K562 (cell line): ENCODE data around the gene ANAPC10. TPM values are rescaled to one million over a fixed set of nuclear protein-coding genes. Genes with fewer than 3 reads are reported as not detected.
A peak's percentile ranks its signal among the peaks of the same experiment; 100 is the strongest.

Experiments used
- ATAC-seq: fragments of 200-7000 bp; cut with Tn5 transposase; 3 replicates; pipeline ENCODE4 v1.9.1; 2020; ENCODE audit warnings: moderate library complexity
- BruUV-seq: library from RNA; stranded (reverse); fragments of 400-500 nt; replicated peaks from 2 replicates; lab custom pipeline; 2021; lab: Mats Ljungman, UMichigan
- CTCF ChIA-PET: fragments of 300-600 bp; formaldehyde crosslinking; extraction: SDS; loops from one replicate; lab custom pipeline; 2021; ENCODE audit warnings: low intra/inter-chr PET ratio; lab: Yijun Ruan, JAX
- POLR2A ChIA-PET: fragments of 300-600, 350-650 bp; sonication (Branson Sonifier 250); formaldehyde crosslinking; extraction: SDS; loops from one replicate; lab custom pipeline; 2021; ENCODE audit warnings: antibody characterized with exemption, inconsistent platforms; lab: Yijun Ruan, JAX
- DNase-seq, 4 experiments: peaks; one replicate each; pipeline versions ENCODE4 v3.0.0 to v3.0.0-alpha.2; 2011 to 2018; ENCODE audit warnings: low spot score in 3 of 4, mixed read lengths in 3 of 4; ENCODE audit errors: extremely low read depth in 1 of 4
- FAIRE-seq: peaks from 2 replicates; lab custom pipeline; 2011; peaks lifted over from hg19 to GRCh38; lab: Jason Lieb, UNC
- H2AFZ ChIP-seq: 2 replicates; pipeline ENCODE4 v1.6.0; 2011; ENCODE audit warnings: low read depth, low read length, control low read depth, inconsistent platforms
- H3K27ac ChIP-seq: fragments of 200-600 bp; 3 replicates; pipeline ENCODE4 v1.8.0; 2011; ENCODE audit warnings: low read depth, mild to moderate bottlenecking, control low read depth, inconsistent platforms, low read length, moderate library complexity, mixed read lengths; ENCODE audit errors: extremely low read depth
- H3K27me3 ChIP-seq, 2 experiments: fragments of 300-600 bp in 1 of 2; 2 replicates in 1 of 2; 3 replicates in 1 of 2; pipeline versions ENCODE4 v1.6.0 to v1.8.0; 2011; ENCODE audit warnings: inconsistent platforms in 2 of 2, low read length in 2 of 2, mild to moderate bottlenecking in 1 of 2, mixed read lengths in 1 of 2, moderate library complexity in 1 of 2; ENCODE audit not compliant: control insufficient read depth in 2 of 2, insufficient read depth in 2 of 2
- H3K36me3 ChIP-seq: fragments of 300-600 bp; 3 replicates; pipeline ENCODE4 v1.8.0; 2011; ENCODE audit warnings: mild to moderate bottlenecking, low read length, inconsistent platforms; ENCODE audit not compliant: control insufficient read depth, insufficient read depth
- H3K4me1 ChIP-seq, 2 experiments: fragments of 200-600 bp in 1 of 2; replicated peaks in 1 of 2; 2 replicates in 1 of 2; 3 replicates in 1 of 2; pipeline versions ENCODE4 v1.5.1 to v1.8.0; 2011; ENCODE audit warnings: inconsistent platforms in 2 of 2, low read length in 2 of 2, mild to moderate bottlenecking in 1 of 2, mixed read lengths in 1 of 2, moderate library complexity in 1 of 2; ENCODE audit not compliant: control insufficient read depth in 2 of 2, insufficient read depth in 2 of 2
- H3K4me2 ChIP-seq: 2 replicates; pipeline ENCODE4 v1.6.1; 2011; ENCODE audit warnings: low read length, control low read depth, inconsistent platforms, mixed read lengths; ENCODE audit not compliant: insufficient read depth
- H3K4me3 ChIP-seq: fragments of 200-600 bp; sonication (generic), shearing (Covaris generic); 2 replicates; pipeline ENCODE4 v1.5.1; 2016; ENCODE audit warnings: control low read depth, inconsistent platforms
- H3K79me2 ChIP-seq: fragments of 200-600 bp; 3 replicates; pipeline ENCODE4 v1.8.0; 2011; ENCODE audit warnings: low read length, inconsistent platforms; ENCODE audit not compliant: control insufficient read depth, insufficient read depth
- H3K9ac ChIP-seq, 2 experiments: 2 replicates each; pipeline versions ENCODE4 v1.6.0 to v1.6.1; 2011; ENCODE audit warnings: low read depth in 2 of 2, low read length in 2 of 2, control low read depth in 1 of 2, inconsistent platforms in 1 of 2, mild to moderate bottlenecking in 1 of 2, mixed read lengths in 1 of 2; ENCODE audit not compliant: insufficient read depth in 1 of 2
- H3K9me1 ChIP-seq: one replicate; pipeline ENCODE4 v1.6.0; 2011; ENCODE audit warnings: inconsistent platforms, mild to moderate bottlenecking, low read length, moderate library complexity; ENCODE audit not compliant: control insufficient read depth, insufficient read depth
- H3K9me3 ChIP-seq: replicated peaks from 2 replicates; pipeline ENCODE4 v1.5.1; 2011; ENCODE audit warnings: low read depth, low read length, inconsistent platforms; ENCODE audit not compliant: control insufficient read depth, insufficient read depth
- H4K20me1 ChIP-seq: replicated peaks from 2 replicates; pipeline ENCODE4 v1.6.1; 2011; ENCODE audit warnings: low read length, inconsistent platforms, mixed read lengths; ENCODE audit not compliant: control insufficient read depth, insufficient read depth
- C11orf30 ChIP-seq: fragments of 450-650 bp; IDR thresholded peaks from 2 replicates; pipeline ENCODE4 v1.6.1; 2016; ENCODE audit warnings: low read depth, mild to moderate bottlenecking
- ELF4 ChIP-seq: fragments of 450-650 bp; formaldehyde crosslinking; IDR thresholded peaks from 2 replicates; pipeline ENCODE4 v1.4.0; 2022; ENCODE audit warnings: missing genetic modification characterization
- KDM2B ChIP-seq: fragments of 250-450 bp; sonication (Bioruptor Pico); IDR thresholded peaks from 2 replicates; pipeline ENCODE4 v1.8.0; 2021; ENCODE audit warnings: mild to moderate bottlenecking, moderate library complexity
- KDM4B ChIP-seq, 2 experiments: fragments of 450-650 bp in 1 of 2; sonication (generic) in 1 of 2; IDR thresholded peaks; 2 replicates each; pipeline ENCODE4 v1.6.1; 2016 to 2017; ENCODE audit warnings: borderline replicate concordance in 2 of 2, antibody characterized with exemption in 1 of 2, low read depth in 1 of 2, mild to moderate bottlenecking in 1 of 2
- NFE2L1 ChIP-seq: fragments of 450-650 bp; IDR thresholded peaks from 2 replicates; pipeline ENCODE4 v1.6.1; 2016; ENCODE audit warnings: missing genetic modification characterization, low read depth, mild to moderate bottlenecking, missing compliant biosample characterization, moderate library complexity, borderline replicate concordance
- ZFP1 ChIP-seq: fragments of 450-650 bp; formaldehyde crosslinking; IDR thresholded peaks from 2 replicates; pipeline ENCODE4 v1.4.0; 2020; ENCODE audit warnings: mild to moderate bottlenecking, mixed read lengths
- ZNF121 ChIP-seq: sonication (generic); formaldehyde crosslinking; conservative IDR thresholded peaks from 2 replicates; pipeline ENCODE4 v1.8.0; 2022; ENCODE audit warnings: missing genetic modification reagents
- WGBS: fragments of 100-300 bp; shearing (Covaris generic); methylation state at CpG from one replicate; pipeline ENCODE4 v1.1.6; 2016; ENCODE audit warnings: low coverage, mixed read lengths; ENCODE audit not compliant: insufficient coverage; ENCODE audit errors: missing lambda C conversion rate; 5-methylcytosine and 5-hydroxymethylcytosine counted together
- in situ Hi-C: fragments of 300-500 bp; cut with MboI; formaldehyde crosslinking; loops from 4 replicates; pipeline ENCODE4 v1.15.0; 2018; ENCODE audit warnings: inconsistent platforms, mixed read lengths
- intact Hi-C: fragments of 100-400 bp; cut with micrococcal nuclease; formaldehyde crosslinking; loops from 2 replicates; pipeline ENCODE4 v1.14.2; 2022
- polyA plus RNA-seq, 8 experiments: library from polyadenylated mRNA; depleted of rRNA in 4 of 8; stranded (reverse) in 5 of 8; unstranded in 3 of 8; fragments of >200 nt; fragmentation: Nextera tagmentation in 2 of 8; fragmentation: Illumina TruSeq in 1 of 8; extraction: Ambion mirVana in 2 of 8; extraction: Trizol in 1 of 8; gene quantifications; 2 replicates each; pipeline versions ENCODE4 v1.2.1 to v1.2.3, GENCODE V29; 2011 to 2014; ENCODE audit warnings: inconsistent platforms in 1 of 8, missing spikeins in 1 of 8
- total RNA-seq, 7 experiments: library from RNA; depleted of rRNA in 6 of 7; stranded (reverse); fragments of >200 nt in 6 of 7; fragmentation: Illumina TruSeq in 2 of 7; extraction: Trizol in 2 of 7; gene quantifications; 2 replicates each; pipeline versions ENCODE4 v1.2.1 to v1.2.3, GENCODE V29; 2011 to 2021; ENCODE audit warnings: low replicate concordance in 1 of 7
- TF ChIP-seq, protein P1 (sequence below): sonication (generic); formaldehyde crosslinking; IDR thresholded peaks from 2 replicates; pipeline ENCODE4 v1.5.0; 2020; ENCODE audit warnings: missing genetic modification reagents
- TF ChIP-seq, protein P2 (sequence below): fragments of 450-650 bp; formaldehyde crosslinking; IDR thresholded peaks from 2 replicates; pipeline ENCODE4 v1.4.0; 2022; ENCODE audit warnings: missing genetic modification characterization
- TF ChIP-seq, protein P3 (sequence below): fragments of 250-450 bp; sonication (Bioruptor Pico); IDR thresholded peaks from 2 replicates; pipeline ENCODE4 v1.9.0; 2021; ENCODE audit warnings: mild to moderate bottlenecking, inconsistent platforms

Gene ANAPC10
- total and polyA plus RNA-seq, 9 of the 15 experiments (the other 6 are each of a cell fraction or from before 2014, with no cell fraction given), result 31.0 to 96.2 (median 60.3) TPM

DNA sequence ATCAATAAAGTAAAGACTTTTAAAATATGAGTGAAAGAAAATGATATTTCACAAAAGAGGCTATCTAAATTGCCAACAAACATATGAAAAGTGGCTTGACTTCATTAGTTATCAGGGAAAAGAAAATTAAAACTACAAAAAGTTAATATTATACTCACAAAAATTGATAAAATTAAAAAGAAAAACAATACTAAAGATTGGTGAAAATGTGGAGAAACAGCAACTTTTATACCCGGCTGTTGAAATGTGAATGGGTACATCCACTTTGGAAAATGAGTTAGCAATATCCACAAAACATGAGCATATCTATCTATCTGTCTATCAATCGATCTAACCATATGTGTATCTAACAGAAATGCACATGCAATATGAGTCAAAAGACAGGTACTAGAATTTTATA is 122.3 kb downstream of the ANAPC10 start:
- no peak overlapping the region for H3K27ac ChIP-seq
- H2AFZ ChIP-seq, result no peak overlapping the region
- H3K36me3 ChIP-seq, result no peaks in the 10 kb centered on the region
- intact Hi-C loops (no loop called here), in situ Hi-C loops (no loop called here)
- H3K27me3 ChIP-seq, result no peaks in the 10 kb centered on the region
- no peaks in the 10 kb centered on the region for H3K9me1 ChIP-seq
- no peaks in the 10 kb centered on the region for H3K79me2 ChIP-seq
- ChIA-PET POLR2A (no interaction called here), CTCF (no interaction called here)
- ATAC-seq (no peak), FAIRE-seq (no peak), DNase-seq (no peak)
- no TSS peak for BruUV-seq
- no peaks in the 10 kb centered on the region for H3K4me1 ChIP-seq
- no peak overlapping the region for H3K4me3 ChIP-seq
- H4K20me1 ChIP-seq, result no peaks in the 10 kb centered on the region
- no peaks in the 10 kb centered on the region for H3K9me3 ChIP-seq
- TF ChIP-seq ZFP1 (CRISPR knock-in tag), result peak; percentile 79
- TF ChIP-seq KDM2B (CRISPR knock-in tag), result no peak
- TF ChIP-seq, all 486 proteins: peak for 1
- Histone ChIP-seq H3K9ac (no peak overlapping the region), H3K4me2 (no peak overlapping the region)
- WGBS, result 9% methylated on average over 2 of the region's 2 CpGs

DNA sequence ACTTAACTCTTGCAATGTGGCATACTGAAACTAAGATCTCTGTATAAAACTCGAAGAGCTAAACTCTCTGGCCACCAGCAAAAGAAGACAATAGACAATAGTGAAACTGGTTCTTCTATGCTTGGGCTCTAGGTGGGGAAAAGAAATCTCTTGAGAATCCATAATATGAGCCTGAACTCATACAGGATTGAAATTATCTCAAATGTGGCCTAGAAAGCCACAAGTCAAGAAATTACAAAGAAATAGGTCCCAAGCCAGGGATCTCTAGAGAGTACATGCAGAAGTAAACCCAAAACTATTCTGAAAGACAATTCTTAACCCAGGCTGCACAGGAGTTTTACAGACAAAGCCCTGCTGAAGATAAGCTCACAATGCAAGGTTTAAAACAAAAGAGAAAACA is 127.4 kb downstream of the ANAPC10 start:
- Histone ChIP-seq H3K9ac (no peak overlapping the region), H3K27ac (no peak overlapping the region), H3K27me3 (no peaks in the 10 kb centered on the region), H3K4me1 (no peaks in the 10 kb centered on the region), H3K4me3 (no peak overlapping the region), H4K20me1 (no peaks in the 10 kb centered on the region), H3K9me1 (no peaks in the 10 kb centered on the region), H3K79me2 (no peaks in the 10 kb centered on the region), H3K9me3 (no peaks in the 10 kb centered on the region), H2AFZ (no peak overlapping the region), H3K36me3 (no peaks in the 10 kb centered on the region), H3K4me2 (no peak overlapping the region)
- intact Hi-C loops (no loop called here), in situ Hi-C loops (no loop called here)
- no peak for FAIRE-seq
- BruUV-seq, result no TSS peak
- ChIA-PET CTCF (no interaction called here), POLR2A (no interaction called here)
- no peak for DNase-seq
- ATAC-seq, result no peak
- 7% methylated on average over 1 of the region's 1 CpG for WGBS
- no peak for TF ChIP-seq ELF4 (CRISPR knock-in tag)
- TF ChIP-seq NFE2L1, result no peak
- no peak for TF ChIP-seq ZNF121
- TF ChIP-seq, protein P1, sequence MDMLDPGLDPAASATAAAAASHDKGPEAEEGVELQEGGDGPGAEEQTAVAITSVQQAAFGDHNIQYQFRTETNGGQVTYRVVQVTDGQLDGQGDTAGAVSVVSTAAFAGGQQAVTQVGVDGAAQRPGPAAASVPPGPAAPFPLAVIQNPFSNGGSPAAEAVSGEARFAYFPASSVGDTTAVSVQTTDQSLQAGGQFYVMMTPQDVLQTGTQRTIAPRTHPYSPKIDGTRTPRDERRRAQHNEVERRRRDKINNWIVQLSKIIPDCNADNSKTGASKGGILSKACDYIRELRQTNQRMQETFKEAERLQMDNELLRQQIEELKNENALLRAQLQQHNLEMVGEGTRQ (CRISPR knock-in tag), result no peak
- TF ChIP-seq KDM4B (IDR thresholded peaks at IDR 0.05; ENCODE audit: borderline replicate concordance in 2 of 2, low read depth in 1 of 2), result no peak
- TF ChIP-seq, protein P2, sequence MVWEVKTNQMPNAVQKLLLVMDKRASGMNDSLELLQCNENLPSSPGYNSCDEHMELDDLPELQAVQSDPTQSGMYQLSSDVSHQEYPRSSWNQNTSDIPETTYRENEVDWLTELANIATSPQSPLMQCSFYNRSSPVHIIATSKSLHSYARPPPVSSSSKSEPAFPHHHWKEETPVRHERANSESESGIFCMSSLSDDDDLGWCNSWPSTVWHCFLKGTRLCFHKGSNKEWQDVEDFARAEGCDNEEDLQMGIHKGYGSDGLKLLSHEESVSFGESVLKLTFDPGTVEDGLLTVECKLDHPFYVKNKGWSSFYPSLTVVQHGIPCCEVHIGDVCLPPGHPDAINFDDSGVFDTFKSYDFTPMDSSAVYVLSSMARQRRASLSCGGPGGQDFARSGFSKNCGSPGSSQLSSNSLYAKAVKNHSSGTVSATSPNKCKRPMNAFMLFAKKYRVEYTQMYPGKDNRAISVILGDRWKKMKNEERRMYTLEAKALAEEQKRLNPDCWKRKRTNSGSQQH (CRISPR knock-in tag), result no peak
- no peak for TF ChIP-seq C11orf30
- TF ChIP-seq, protein P3, sequence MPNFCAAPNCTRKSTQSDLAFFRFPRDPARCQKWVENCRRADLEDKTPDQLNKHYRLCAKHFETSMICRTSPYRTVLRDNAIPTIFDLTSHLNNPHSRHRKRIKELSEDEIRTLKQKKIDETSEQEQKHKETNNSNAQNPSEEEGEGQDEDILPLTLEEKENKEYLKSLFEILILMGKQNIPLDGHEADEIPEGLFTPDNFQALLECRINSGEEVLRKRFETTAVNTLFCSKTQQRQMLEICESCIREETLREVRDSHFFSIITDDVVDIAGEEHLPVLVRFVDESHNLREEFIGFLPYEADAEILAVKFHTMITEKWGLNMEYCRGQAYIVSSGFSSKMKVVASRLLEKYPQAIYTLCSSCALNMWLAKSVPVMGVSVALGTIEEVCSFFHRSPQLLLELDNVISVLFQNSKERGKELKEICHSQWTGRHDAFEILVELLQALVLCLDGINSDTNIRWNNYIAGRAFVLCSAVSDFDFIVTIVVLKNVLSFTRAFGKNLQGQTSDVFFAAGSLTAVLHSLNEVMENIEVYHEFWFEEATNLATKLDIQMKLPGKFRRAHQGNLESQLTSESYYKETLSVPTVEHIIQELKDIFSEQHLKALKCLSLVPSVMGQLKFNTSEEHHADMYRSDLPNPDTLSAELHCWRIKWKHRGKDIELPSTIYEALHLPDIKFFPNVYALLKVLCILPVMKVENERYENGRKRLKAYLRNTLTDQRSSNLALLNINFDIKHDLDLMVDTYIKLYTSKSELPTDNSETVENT (CRISPR knock-in tag), result no peak
